GM18907 (cell line): Measurements from ENCODE around the gene PPIA.

Experiments used
- ATAC-seq: cut with Tn5 transposase; IDR thresholded peaks from one replicate; pipeline ENCODE4 v1.9.1; 2021; ENCODE audit warnings: mild to moderate bottlenecking, moderate library complexity; ENCODE audit not compliant: unreplicated experiment

PPIA gene

DNA sequence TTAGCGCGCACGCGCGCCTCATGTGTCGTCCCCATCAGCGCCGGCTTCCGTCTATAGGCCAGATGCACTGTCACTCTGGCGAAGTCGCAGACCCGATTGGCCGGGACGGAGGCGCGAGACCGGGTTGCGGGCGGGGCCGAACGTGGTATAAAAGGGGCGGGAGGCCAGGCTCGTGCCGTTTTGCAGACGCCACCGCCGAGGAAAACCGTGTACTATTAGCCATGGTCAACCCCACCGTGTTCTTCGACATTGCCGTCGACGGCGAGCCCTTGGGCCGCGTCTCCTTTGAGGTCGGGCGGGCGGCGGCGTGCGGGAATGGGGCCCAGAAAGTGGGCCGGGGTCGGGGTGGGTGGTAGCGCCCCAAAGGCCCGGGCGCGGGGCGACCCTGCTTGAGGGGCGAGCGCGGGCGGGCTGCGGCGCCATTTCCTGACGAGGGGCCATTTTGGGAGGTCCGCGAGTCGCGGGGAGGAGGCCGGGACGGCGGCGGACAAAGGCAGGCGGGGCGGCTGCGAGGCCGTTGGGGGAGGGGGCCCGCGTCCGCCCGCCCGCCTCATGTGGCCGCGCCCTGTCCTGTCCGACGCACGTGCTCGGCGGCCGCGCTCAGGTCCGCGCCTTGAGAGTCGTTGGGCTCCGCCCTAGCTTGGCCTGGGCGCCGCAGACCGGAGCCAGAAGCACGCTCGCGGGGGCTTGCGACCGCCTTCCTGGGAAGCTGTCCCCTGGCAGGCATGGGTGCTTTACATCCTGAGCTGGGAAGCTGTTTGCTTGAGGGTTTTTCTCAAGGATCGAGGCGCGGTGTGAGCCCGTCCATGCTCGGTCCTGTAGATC lies at the start of gene PPIA:
Gene PPIA, plus strand, starts transcription at position 178 of the 825 bp plus-strand sequence. Its CDS starts 44 bp downstream, at position 222.
- peak; percentile 88 for ATAC-seq

- peak; percentile 63 for ATAC-seq
Observed at GRCh38 chr7:44748045-44748947, 48.2 kb upstream of the PPIA start, which contains the start of gene ZMIZ2. TSS of gene ZMIZ2 (plus strand) at chr7:44748847. CDS start at chr7:44756250, 7,403 bp downstream.

DNA sequence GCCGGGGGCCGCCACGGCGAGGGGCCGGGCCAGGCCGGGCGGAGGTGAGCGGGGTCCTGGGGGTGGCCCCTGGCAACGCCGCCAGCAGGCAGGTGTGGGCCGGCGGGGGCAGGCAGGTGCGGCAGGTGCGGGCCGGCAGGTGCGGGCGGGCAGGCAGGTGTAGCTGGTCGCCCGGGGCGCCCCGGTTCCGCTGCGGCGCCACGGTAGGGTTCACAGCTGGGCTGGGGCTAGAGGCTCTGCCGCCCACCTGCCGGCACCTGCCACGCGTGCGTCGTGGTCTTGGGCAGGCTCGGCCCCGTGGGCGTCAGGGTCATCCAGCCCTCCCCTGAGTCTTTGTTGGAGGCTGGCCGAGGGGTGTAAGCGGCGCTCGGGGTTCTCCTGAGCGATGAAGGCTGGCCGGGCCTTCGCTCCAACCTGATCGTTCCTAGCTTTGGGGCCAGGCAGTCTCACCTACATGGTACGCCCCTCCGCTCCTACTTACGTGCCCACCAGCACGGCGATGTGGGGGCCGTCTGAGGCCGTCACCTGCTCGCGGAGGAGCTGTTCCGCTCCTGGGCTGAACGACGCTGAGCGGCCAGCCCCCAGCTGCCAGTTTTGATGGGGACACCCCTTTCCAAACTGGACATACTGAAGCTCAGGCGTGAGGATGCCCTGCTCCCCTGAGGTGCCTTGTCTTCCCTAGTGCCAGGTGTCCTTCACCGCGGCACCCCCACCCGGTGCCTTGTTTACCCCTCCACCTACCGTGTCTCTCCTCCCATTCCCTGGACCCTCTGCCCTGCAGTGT lies 47.3 kb upstream of the PPIA start:
- peak; percentile 23 for ATAC-seq

GRCh38 chr7:44749992-44750391 lies 46.5 kb upstream of the PPIA start:
- ATAC-seq = no peak

DNA sequence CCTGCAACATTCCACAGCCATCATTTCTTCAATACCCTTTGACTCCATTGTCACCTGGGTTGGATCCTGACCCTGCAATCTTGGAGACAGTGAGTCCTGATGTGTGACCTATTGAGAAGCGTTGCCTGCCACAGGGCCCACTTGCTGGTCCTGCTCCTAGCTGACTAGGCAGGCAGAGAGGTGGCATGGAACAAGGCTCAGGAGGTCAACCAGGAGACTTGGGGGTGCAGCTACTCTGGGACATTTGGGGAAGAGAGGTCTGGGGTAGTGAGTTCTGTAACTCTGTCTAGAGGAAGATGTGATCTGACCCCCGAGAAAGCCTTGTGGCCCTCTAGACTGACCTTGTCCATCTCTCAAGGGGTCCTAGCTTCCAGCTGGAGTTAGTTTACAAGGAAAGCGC lies 46.1 kb upstream of the PPIA start:
- ATAC-seq = no peak

GRCh38 chr7:44750921-44751571 lies 45.4 kb upstream of the PPIA start:
- ATAC-seq = peak; percentile 67

- ATAC-seq = no peak
Observed at GRCh38 chr7:44752822-44753221, 43.7 kb upstream of the PPIA start.

DNA sequence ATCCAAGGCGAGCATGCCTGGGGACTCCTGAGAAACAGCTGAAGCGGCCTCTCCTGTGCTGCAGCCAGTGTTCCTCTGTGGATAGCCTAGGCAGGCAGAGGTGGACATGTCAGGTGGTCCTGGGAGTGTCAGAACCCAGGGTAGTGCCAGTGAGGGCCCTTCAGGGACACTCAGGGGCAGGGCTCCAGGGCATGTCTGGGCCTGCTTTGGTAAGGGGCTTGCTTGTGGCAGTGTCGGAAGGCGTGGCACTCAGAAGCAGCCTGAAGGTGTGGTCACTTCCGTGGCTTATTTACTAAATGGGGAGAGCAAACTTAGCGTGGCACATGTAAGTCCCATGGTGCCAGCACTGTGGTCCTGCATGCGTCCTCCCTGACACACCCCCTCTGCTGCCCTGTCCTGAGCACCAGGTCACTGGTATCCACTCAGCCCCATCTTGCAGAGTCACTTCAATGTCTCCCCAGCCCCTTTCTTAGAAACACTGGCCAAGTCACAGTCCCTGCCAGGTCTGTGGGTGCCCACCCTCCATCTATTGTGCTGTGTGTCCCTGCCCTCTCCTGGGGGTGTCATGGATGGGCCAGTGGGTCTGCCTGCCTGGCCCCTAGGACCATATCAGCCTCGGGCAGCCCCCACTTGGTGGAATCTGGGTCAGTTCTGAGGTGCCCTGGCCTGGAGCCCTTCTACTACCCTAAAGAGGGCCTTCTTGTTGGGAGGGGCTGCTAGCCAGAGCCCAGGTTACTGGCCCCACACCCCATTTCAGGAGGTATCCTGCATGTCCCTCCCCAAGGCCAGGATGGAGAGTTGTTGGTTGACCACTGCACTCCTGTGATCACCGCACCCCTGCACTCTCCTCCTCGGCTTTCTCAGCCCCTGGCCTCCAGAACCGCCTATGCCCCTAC lies 41.4 kb upstream of the PPIA start:
- no peak for ATAC-seq

DNA sequence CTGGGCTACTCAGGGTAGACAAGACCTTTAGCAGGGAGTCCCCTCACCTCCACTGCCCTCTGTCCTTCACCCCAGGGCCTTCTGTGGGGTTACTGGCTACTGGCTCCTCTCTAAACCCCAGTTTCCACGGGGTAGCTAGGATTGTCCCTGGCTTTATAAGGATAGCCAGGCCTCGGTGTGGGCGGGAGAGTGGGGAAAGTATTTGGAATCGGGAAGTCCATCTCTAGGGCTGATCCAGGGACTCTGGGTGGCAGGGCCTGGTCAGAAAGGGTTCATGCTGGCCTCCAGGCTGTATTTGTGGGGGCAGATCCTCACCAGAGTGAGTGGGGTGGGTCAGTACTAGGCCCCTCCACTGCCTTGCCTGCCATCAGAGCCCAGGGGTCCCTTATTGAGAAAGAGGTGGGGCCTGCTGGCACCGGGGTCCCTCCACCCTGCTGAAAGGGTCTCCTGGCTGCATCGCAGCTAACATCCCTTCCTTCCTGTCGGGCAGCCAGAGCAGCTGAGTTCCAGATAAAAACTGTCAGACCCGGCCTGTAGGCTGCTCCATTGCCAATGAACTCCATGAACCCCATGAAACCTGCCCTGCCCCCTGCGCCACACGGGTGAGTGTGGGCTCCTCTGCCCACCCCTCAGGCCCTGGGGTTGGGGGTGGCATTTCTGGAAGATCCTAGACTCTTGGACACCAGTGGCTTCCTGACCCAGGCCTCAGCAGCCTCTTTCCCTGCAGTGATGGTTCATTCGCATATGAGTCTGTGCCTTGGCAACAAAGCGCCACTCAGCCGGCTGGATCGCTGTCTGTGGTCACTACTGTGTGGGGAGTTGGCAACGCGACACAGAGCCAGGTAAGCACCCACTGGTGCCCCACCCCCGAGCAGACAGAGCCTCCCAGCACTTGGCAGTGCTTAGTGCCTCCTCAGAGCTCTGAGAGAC lies 40.5 kb upstream of the PPIA start:
- no peak for ATAC-seq

DNA sequence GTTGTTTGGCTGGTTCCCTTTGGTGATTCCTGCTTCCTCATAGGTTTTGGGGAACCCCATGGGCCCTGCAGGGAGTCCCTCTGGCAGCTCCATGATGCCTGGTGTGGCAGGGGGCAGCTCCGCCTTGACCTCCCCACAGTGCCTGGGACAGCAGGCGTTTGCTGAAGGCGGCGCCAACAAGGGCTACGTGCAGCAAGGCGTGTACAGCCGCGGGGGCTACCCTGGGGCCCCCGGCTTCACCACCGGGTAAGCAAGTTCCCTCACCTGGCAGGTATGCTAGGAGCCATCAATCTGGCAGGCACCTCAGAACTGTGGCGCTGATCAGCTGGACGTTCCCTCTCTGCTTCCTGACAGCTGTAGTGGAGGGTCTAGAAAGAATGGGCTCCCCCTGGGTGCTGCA lies 39.6 kb upstream of the PPIA start:
- ATAC-seq = no peak

DNA sequence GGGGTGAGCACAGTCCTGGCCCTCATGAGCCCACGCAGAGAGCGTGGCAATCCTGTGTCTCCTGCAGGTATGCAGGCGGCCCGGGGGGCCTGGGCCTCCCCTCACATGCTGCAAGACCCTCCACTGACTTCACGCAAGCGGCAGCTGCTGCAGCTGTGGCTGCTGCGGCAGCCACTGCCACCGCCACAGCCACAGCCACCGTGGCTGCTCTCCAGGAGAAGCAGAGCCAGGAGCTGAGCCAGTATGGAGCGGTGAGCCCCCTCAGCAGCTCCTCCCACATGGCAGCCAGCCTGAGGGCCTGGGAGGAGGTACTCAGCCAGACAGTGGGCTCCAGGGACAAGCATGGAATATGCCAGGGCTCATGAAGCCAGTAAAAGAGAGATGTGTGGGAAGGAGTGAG lies 39.2 kb upstream of the PPIA start:
- no peak for ATAC-seq

DNA sequence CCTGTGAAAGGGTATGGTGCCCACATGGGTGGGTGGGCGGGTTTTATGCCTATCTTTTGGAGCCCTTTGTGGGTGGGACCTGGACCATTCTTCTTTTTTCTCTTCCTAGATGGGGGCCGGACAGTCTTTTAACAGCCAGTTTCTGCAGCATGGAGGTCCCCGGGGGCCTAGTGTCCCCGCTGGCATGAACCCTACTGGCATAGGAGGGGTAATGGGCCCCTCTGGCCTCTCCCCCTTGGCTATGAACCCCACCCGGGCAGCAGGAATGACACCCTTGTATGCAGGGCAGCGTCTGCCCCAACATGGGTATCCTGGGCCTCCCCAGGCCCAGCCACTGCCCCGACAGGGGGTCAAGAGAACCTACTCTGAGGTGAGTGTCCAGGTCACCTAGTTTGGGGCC lies 38.7 kb upstream of the PPIA start:
- ATAC-seq = no peak

DNA sequence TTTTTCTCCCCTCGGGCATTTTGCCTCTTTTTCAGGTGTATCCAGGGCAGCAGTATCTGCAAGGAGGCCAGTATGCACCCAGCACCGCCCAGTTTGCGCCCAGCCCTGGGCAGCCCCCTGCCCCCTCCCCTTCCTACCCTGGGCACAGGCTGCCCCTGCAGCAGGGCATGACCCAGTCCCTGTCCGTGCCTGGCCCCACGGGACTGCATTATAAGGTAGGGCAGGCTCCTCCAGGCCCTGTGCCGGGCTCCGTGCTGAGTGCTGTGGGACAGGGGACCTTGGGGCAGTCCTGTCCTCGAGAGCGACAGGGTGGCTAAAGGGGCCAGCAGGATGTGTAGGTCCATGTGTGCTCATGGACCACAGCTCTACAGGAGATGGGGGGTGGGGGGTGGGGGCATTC lies 37.2 kb upstream of the PPIA start:
- no peak for ATAC-seq

DNA sequence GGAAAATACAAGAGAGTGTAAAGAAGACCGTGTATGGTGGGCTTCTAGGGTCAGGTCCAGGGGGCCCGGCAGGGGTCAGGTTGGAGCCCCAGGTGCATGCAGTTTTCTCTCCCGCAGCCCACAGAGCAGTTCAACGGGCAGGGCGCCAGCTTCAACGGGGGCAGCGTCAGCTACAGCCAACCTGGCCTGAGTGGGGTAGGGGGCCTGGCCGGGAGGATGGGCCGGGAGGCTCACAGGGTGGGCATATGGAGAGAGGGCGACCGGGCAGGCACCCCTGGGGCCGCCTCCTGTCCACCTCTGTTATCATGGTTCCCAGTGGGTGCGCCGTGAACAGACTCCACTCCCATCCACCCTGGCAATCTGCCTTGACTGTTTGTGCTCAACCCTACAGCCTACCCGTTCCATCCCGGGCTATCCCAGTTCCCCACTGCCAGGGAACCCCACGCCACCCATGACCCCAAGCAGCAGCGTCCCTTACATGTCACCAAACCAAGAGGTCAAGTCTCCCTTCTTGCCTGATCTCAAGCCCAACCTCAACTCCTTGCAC lies 36.4 kb upstream of the PPIA start:
- ATAC-seq = no peak

- no peak for ATAC-seq
Observed at GRCh38 chr7:44761207-44762161, 35.0 kb upstream of the PPIA start.

DNA sequence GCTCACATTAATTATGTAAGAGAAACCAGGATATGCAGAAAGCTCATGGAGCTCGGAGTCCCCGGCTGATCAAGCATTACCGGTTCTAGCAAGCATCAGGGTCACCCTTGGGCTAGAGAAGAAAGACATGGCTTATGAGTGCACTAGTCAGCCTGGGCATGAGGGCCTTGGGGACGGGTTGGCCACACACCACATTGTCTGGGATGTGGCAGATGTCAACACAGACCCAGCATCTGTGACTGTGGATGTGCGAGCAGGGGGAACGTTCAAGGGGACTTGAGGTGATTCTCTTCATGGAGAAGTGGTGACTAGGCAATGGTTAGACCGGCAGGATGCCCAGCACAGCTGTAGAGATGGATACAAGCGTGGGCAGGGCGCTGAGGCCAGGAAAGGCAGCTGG lies 34.2 kb upstream of the PPIA start:
- no peak for ATAC-seq
